CD4-positive, alpha-beta T cell (primary cell): ENCODE data around the gene CEACAM16. TPM values are rescaled to one million over a fixed set of nuclear protein-coding genes. Genes with fewer than 3 reads are reported as not detected.

ENCODE experiments used
- ATAC-seq: fragments of 200-7000 bp; cut with Tn5 transposase; one replicate; pipeline ENCODE4 v1.10.0; 2022; ENCODE audit warnings: mild to moderate bottlenecking; ENCODE audit not compliant: poor library complexity
- CTCF ChIA-PET: fragments of 350-600 bp; sonication (Branson Sonifier 250); formaldehyde crosslinking; loops from one replicate; lab custom pipeline; 2021; ENCODE audit warnings: antibody characterized with exemption, inconsistent platforms; lab: Charles Lee
- POLR2A ChIA-PET: fragments of 350-600 bp; sonication (Branson Sonifier 250); formaldehyde crosslinking; loops from one replicate; lab custom pipeline; 2021; ENCODE audit warnings: antibody characterized with exemption, inconsistent platforms; lab: Charles Lee
- DNase-seq, 14 experiments: peaks; one replicate each; pipeline ENCODE4 v3.0.0-alpha.2; 2013 to 2020; ENCODE audit warnings: mixed read lengths in 2 of 14
- H3K27ac ChIP-seq, 2 donors: one replicate each; pipeline versions ENCODE4 v1.5.1 to v1.7.0; 2013; ENCODE audit warnings: low read length in 2 of 2, low read depth in 1 of 2, mild to moderate bottlenecking in 1 of 2
- H3K27me3 ChIP-seq, 2 experiments: 1 replicate in 1 of 2; 2 replicates in 1 of 2; pipeline versions ENCODE4 v1.6.1 to v1.7.0; 2013; ENCODE audit warnings: low read length in 2 of 2, control low read depth in 1 of 2, mild to moderate bottlenecking in 1 of 2, moderate library complexity in 1 of 2; ENCODE audit not compliant: insufficient read depth in 2 of 2, control insufficient read depth in 1 of 2
- H3K36me3 ChIP-seq: one replicate; pipeline ENCODE4 v1.6.1; 2013; ENCODE audit warnings: low read length, control low read depth; ENCODE audit not compliant: insufficient read depth
- H3K4me1 ChIP-seq: one replicate; pipeline ENCODE4 v1.6.1; 2013; ENCODE audit warnings: low read length, control low read depth; ENCODE audit not compliant: insufficient read depth
- H3K4me3 ChIP-seq: one replicate; pipeline ENCODE4 v1.5.1; 2013; ENCODE audit warnings: mild to moderate bottlenecking, low read length, moderate library complexity
- H3K9me3 ChIP-seq, 2 experiments: 1 replicate in 1 of 2; 2 replicates in 1 of 2; pipeline versions ENCODE4 v1.6.1 to v1.7.0; 2013; ENCODE audit warnings: low read length in 2 of 2, mild to moderate bottlenecking in 2 of 2, control low read depth in 1 of 2, moderate library complexity in 1 of 2; ENCODE audit not compliant: control insufficient read depth in 1 of 2, insufficient read depth in 1 of 2
- H3K27ac Mint-ChIP-seq: one replicate; pipeline ENCODE4 v1.8.0; 2020; ENCODE audit warnings: mixed read lengths
- H3K27me3 Mint-ChIP-seq: one replicate; pipeline ENCODE4 v1.8.0; 2021; ENCODE audit warnings: mixed read lengths
- H3K36me3 Mint-ChIP-seq: one replicate; pipeline ENCODE4 v1.8.0; 2021; ENCODE audit warnings: low read depth, mixed read lengths
- H3K4me1 Mint-ChIP-seq: one replicate; pipeline ENCODE4 v1.8.0; 2021; ENCODE audit warnings: low read depth, mixed read lengths
- H3K4me3 Mint-ChIP-seq: one replicate; pipeline ENCODE4 v1.8.0; 2020; ENCODE audit warnings: mild to moderate bottlenecking, mixed read lengths
- H3K9me3 Mint-ChIP-seq: one replicate; pipeline ENCODE4 v1.8.0; 2020; ENCODE audit warnings: mixed read lengths
- intact Hi-C, 2 experiments: fragments of 100-400 bp; cut with DNase I in 1 of 2; cut with micrococcal nuclease in 1 of 2; formaldehyde crosslinking; loops; one replicate each; pipeline versions ENCODE4 v1.15.1 to v1.9.0; 2023 to 2025; cut with DNase I, micrococcal nuclease
- total RNA-seq, 174 experiments: library from RNA in 2 of 174; stranded (reverse) in 2 of 174; gene quantifications; one replicate each; pipeline ENCODE4 v1.2.3 and lab custom pipeline; 2021 to 2026
- TF ChIP-seq, protein P1 (sequence below): fragments of 200-600 bp; IDR thresholded peaks from one replicate; pipeline ENCODE4 v1.8.0; 2022; ENCODE audit warnings: antibody characterized with exemption, mild to moderate bottlenecking

The CEACAM16 gene
- total RNA-seq, 2 experiments from 2014 or later: not detected

DNA sequence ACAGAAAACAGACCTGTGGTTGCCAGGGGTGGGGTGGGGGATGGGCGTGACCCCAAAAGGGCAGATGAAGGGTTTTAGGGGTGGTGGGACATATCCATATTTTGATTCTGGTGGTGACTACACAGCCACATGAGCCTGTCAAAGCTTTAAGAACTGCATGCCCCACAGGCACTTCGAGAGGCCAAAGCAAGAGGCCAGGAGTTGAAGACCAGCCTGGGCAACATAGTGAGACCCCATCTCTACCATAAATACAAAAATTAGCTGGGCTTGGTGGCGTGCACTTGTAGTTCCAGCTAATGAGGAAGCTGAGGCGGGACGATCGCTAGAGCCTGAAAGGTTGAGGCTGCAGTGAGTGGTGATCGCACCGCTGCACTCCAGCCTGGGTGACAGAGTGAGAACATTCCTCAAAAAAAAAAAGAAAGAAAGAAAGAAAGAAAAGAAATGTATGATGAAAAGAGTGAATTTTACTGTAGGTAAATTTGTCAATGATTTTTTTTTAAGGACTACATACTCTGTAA, 30.6 kb downstream of the CEACAM16 start:
- Mint-ChIP-seq H3K27ac (no peak overlapping the region), H3K27me3 (no peaks in the 10 kb centered on the region), H3K9me3 (no peaks in the 10 kb centered on the region), H3K36me3 (no peaks in the 10 kb centered on the region), H3K4me1 (peaks cover 3% of the 10 kb centered on the region), H3K4me3 (no peak overlapping the region)
- peaks cover 10% of the 10 kb centered on the region for H3K4me1 ChIP-seq
- DNase-seq (no peak), ATAC-seq (no peak)
- TF ChIP-seq, protein P1, sequence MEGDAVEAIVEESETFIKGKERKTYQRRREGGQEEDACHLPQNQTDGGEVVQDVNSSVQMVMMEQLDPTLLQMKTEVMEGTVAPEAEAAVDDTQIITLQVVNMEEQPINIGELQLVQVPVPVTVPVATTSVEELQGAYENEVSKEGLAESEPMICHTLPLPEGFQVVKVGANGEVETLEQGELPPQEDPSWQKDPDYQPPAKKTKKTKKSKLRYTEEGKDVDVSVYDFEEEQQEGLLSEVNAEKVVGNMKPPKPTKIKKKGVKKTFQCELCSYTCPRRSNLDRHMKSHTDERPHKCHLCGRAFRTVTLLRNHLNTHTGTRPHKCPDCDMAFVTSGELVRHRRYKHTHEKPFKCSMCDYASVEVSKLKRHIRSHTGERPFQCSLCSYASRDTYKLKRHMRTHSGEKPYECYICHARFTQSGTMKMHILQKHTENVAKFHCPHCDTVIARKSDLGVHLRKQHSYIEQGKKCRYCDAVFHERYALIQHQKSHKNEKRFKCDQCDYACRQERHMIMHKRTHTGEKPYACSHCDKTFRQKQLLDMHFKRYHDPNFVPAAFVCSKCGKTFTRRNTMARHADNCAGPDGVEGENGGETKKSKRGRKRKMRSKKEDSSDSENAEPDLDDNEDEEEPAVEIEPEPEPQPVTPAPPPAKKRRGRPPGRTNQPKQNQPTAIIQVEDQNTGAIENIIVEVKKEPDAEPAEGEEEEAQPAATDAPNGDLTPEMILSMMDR: no peak
- ChIA-PET CTCF (interaction anchor here (10.4 kb wide), 1 partner anchor 40 kb away, joined by 325 read pairs; no protein-coding TSS in a partner anchor), POLR2A (interaction anchor here (1.2 kb wide), 1 partner anchor 23 kb away, joined by 4 read pairs; no protein-coding TSS in a partner anchor)
- H3K4me3 ChIP-seq: no peak overlapping the region
- no peaks in the 10 kb centered on the region for H3K9me3 ChIP-seq
- intact Hi-C loops: no loop called here
- H3K27ac ChIP-seq: no peak overlapping the region
- no peaks in the 10 kb centered on the region for H3K36me3 ChIP-seq
- H3K27me3 ChIP-seq: no peaks in the 10 kb centered on the region

DNA sequence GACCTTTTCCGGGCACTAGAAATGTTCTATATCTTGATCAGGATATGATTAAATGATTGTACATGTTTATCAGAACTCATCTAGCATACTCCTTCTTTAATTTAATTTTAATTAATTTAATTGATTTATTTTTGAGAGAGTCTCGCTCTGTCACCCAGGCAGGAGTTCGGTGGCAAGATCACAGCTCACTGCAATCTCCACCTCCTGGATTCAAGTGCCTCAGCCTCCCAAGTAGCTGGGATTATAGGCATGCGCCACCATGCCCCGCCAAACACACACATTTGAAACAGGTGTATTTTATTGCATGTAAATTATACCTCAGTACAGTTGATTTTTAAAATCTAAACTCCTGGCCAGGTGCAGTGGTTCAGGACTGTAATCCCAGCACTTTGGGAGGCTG, 32.1 kb downstream of the CEACAM16 start:
- no peak overlapping the region for H3K4me3 Mint-ChIP-seq
- TF ChIP-seq, protein P1: no peak
- H3K4me3 ChIP-seq: no peak overlapping the region
- no peaks in the 10 kb centered on the region for H3K27me3 Mint-ChIP-seq
- ChIA-PET CTCF (no interaction called here), POLR2A (no interaction called here)
- ATAC-seq (no peak), DNase-seq (no peak)
- H3K27me3 ChIP-seq: no peaks in the 10 kb centered on the region
- no peaks in the 10 kb centered on the region for H3K36me3 Mint-ChIP-seq
- H3K27ac Mint-ChIP-seq: no peak overlapping the region
- no peak overlapping the region for H3K27ac ChIP-seq
- H3K36me3 ChIP-seq: no peaks in the 10 kb centered on the region
- intact Hi-C loops: no loop called here
- H3K9me3 ChIP-seq: no peaks in the 10 kb centered on the region
- H3K4me1 Mint-ChIP-seq: no peaks in the 10 kb centered on the region
- H3K9me3 Mint-ChIP-seq: no peaks in the 10 kb centered on the region
- H3K4me1 ChIP-seq: peaks cover 3% of the 10 kb centered on the region

DNA sequence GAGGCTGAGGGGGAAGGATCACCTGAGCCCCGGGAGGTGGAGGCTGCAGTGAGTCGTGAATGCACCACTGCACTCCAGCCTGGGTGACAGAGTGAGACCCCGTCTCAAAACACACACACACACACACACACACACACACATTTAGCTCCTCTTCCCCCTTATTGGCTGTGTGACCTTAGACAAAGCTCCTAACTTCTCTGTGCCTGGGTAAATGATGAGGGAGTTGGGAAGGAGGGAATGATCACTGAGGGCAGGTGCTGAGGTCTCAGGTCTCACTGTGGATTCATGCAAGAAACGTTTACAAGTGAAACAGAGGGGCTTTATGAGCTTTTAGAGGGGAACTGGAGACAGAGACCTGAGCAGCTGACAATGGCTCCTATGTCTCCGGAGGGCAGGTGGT, 32.7 kb downstream of the CEACAM16 start:
- TF ChIP-seq, protein P1: no peak
- no peaks in the 10 kb centered on the region for H3K4me1 Mint-ChIP-seq
- ChIA-PET CTCF (no interaction called here), POLR2A (no interaction called here)
- intact Hi-C loops: no loop called here
- ATAC-seq (no peak), DNase-seq (no peak)
- Histone ChIP-seq H3K4me3 (no peak overlapping the region), H3K27me3 (no peaks in the 10 kb centered on the region), H3K27ac (no peak overlapping the region), H3K36me3 (no peaks in the 10 kb centered on the region), H3K4me1 (peaks cover 3% of the 10 kb centered on the region), H3K9me3 (no peaks in the 10 kb centered on the region)
- H3K27me3 Mint-ChIP-seq: no peaks in the 10 kb centered on the region
- H3K4me3 Mint-ChIP-seq: no peak overlapping the region
- H3K27ac Mint-ChIP-seq: no peak overlapping the region
- H3K36me3 Mint-ChIP-seq: no peaks in the 10 kb centered on the region
- no peaks in the 10 kb centered on the region for H3K9me3 Mint-ChIP-seq
